SK-MEL-5 (cell line): ENCODE data around the gene FAM50B. TPM values are rescaled to one million over a fixed set of nuclear protein-coding genes. Genes with fewer than 3 reads are reported as not detected.

Experiments used
- DNase-seq: peaks from one replicate; pipeline ENCODE4 v3.0.0-alpha.2; 2016; ENCODE audit warnings: low read depth, low spot score
- in situ Hi-C: cut with HindIII; loops from 2 replicates; pipeline ENCODE4 v1.10.0; 2016; ENCODE audit warnings: low sequenced_read_pairs, high pct_unique_total_duplicates, low pct_unique_long_range_greater_than_20kb
- total RNA-seq: library from RNA; depleted of rRNA; stranded (reverse); fragments of >200 nt; shearing (Covaris generic); gene quantifications from 2 replicates; pipeline ENCODE4 v1.2.3, GENCODE V29; 2014

Gene FAM50B
- total RNA-seq, 1 experiment from 2014 or later: 14.4 TPM

- in situ Hi-C loops: no loop called here
- no peak for DNase-seq
These were observed 9.9 kb upstream of the FAM50B start for GRCh38 chr6:3838992-3839867.

DNA sequence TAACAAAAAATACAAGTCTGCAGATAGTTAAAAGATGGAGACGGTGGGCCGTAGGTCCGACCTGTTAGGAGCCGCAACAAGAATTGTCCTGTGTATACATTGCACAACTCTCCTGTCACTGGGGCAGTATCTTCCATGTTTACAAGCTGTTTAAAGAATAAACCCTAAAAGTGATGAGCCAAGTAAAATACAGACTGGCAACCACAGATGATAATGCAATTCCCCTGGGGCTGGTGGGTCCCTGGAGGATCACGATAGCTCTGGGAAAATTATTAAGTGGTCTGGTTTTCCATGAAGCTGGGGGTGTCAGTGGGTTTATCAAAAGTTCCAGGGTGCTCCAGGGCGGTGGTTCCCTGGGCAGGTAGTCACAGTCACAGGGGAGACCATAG lies 8.1 kb upstream of the FAM50B start:
- no peak for DNase-seq

DNA sequence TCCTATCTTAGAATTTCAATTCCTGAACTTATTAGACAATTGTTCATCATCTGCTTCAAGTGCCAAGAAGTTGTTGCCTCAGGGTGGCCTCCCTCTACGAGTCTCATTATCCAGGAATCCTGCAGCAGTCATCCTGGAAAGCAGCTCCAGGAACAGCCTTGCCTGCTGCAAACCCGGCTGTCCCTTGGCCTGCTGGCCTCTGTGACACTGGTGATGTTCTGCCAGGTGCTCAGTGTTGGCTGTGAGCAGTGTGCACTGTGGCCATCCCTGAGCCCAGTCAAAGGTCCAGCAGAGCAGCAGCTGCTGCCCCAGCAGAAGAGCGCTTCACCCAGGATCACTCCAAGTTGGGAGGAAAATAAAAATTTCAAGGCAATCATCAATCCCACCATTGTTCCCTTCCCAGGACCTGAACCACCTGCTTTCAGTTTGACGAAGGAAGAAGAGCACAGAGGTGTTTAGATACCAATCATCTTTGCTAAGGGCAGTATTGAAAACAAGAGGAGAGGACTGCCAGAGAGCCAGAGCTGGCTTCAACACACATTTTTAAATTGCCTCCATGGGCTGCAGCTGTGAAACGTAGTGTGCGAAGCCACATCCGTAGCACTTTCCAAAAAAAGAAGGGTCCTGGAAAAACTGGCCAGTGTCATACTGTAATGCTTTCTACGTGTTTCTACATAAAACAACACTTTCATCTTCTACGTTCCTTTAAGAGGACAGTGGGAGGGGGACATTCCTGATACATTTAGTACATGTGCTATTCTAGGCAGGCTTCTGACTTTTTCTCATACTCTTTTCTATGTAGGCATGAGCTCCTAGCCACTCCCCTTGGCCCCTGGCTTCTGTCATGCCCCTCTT lies 7.2 kb upstream of the FAM50B start:
- DNase-seq: no peak
- in situ Hi-C loops: no loop called here

More for the DNA sequence above, 8.1 kb upstream of the FAM50B start:
- in situ Hi-C loops: no loop called here

DNA sequence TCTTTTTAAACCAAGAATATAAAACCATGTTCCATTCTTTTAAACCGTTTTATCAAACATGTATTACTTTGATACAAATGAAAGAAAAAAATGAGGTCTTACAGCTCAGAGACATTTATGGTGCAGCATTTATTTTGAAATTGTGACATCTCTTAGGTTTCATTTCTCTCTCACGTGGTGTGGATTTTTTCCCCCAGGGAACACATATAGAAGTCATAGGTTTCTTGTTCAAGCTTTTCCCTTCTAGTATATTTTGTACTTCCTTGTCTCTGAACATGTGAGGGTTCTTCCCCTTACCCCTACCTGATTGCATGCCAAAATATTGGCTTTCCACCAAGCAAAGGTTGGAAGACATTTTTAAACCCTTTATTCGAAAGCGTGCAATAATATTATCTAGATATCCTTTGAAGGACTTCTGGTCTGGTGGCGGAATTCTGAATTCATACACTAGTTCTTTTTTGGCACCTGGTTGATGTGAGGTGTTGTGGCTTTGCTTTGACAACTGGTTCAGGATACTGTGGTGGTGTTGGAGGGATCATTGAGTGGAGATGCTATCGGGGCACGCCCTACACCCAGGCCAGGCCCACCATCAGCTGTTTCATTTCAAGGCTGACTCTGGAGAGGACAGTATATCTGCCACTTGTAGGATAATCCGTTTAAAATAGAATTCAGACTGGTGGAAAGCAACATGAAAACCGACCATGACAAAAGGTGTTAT lies 5.6 kb upstream of the FAM50B start:
- peak; percentile 48 for DNase-seq
- in situ Hi-C loops: no loop called here

DNA sequence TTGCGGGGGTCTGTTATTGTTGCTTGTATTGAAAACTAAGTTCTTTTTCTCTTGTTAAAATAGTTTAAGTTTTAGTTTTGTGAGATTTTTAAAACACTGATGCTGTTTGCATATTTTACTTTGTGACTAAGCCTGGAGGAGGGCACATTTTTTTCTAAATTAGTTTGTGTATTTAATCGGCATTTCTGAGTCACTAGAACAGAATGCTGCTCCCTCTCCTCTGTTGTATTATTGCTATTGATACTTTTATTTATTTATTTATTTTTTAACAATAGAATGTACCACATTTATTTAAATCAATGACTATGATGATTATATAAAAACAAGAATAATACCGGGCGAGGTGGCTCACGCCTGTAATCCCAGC lies 5.1 kb upstream of the FAM50B start:
- in situ Hi-C loops: no loop called here
- DNase-seq: no peak

DNA sequence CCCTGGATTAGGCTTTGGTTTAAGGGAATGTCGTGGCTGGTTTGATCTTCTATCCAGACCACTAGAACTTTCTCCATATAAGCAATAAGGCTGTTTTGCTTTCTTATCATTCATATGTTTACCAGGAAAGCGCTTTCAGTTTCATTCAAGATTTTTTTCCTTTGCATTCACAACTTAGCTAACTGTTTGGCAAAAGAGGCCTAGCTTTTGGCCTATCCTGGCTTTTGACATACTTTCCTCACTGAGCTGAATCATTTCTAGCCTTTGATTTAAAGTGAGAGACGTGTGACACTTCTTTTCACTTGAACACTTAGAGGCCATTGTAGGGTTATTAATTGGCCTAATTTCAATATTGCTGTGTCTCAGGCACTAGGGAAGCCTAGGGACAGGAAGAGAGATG lies 1.7 kb upstream of the FAM50B start:
- DNase-seq: no peak
- in situ Hi-C loops: no loop called here

DNA sequence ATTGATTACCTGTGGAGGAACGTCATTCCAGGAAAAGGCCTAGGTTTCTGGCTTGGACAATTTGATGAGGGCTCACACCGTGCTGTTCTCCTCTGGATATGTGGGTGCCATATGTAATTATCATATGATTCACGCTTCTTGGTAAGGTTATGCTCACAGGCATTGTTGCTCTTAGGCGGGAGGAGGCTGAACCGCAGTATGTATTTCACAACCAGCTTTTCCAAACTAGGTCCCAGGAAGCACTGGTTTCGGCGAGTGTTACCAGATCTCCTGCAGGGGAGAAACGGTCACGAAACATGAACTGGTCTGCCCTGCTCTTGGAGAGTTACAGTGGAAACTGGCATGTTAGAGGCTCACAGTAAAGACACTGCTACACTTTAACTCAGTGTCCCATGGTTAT lies 793 bp upstream of the FAM50B start:
- DNase-seq: peak; percentile 28
- in situ Hi-C loops: no loop called here

DNA sequence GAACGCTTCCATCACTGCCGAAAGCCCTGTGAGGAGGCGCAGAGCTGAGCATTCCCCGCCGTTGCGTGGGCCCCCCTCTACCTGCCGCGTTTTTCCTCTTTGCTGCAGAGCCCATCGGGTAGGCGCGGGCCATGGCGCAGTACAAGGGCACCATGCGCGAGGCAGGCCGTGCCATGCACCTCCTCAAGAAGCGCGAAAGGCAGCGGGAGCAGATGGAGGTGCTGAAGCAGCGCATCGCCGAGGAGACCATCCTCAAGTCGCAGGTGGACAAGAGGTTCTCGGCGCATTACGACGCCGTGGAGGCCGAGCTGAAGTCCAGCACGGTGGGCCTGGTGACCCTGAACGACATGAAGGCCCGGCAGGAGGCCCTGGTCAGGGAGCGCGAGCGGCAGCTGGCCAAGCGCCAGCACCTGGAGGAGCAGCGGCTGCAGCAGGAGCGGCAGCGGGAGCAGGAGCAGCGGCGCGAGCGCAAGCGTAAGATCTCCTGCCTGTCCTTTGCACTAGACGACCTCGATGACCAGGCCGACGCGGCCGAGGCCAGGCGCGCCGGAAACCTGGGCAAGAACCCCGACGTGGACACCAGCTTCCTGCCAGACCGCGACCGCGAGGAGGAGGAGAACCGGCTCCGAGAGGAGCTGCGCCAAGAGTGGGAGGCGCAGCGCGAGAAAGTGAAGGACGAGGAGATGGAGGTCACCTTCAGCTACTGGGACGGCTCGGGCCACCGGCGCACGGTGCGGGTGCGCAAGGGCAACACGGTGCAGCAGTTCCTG lies 693 bp downstream of the FAM50B start:
- in situ Hi-C loops: no loop called here
- no peak for DNase-seq

DNA sequence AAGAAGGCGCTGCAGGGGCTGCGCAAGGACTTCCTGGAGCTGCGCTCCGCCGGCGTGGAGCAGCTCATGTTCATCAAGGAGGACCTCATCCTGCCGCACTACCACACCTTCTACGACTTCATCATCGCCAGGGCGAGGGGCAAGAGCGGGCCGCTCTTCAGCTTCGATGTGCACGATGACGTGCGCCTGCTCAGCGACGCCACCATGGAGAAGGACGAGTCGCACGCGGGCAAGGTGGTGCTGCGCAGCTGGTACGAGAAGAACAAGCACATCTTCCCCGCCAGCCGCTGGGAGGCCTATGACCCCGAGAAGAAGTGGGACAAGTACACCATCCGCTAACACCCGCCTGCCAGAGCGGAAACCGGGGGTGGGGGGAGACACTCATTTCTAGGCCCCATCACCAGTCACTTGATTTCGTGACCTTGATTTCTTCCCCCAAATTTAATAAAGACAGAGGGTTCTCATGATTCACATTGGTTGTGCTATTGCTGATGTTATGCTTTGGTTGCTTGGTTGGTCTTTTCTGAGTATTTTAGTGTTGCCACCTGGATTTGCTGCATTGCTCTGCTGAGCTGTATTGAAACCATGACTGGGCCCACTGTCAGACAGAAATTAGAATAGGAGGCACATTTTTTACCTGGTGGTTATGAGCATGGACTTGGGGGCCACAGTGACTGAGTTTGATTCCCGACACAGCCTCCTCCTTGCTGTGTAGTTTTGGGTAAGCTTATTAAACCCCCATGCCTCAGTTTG lies 1.5 kb downstream of the FAM50B start:
- in situ Hi-C loops: no loop called here

DNA sequence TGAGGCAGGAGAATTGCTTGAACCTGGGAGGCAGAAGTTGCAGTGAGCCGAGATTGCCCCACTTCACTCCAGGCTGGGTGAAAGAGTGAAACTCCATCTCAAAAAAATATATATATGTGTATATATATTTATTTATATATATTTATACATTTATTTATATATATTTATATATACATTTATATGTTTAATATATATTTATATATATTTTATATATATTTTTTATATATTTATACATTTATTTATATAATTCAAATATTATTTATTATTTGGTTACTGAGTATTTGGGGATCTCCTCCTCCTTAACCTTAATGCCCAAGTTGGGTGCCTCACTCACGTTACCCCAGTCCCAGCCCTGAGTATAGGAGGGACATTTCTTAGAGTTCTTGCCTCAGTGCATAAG lies 2.7 kb downstream of the FAM50B start:
- in situ Hi-C loops: no loop called here
- no peak for DNase-seq

More for the DNA sequence above, 1.5 kb downstream of the FAM50B start:
- no peak for DNase-seq

GRCh38 chr6:3852391-3852790 lies 3.2 kb downstream of the FAM50B start:
- in situ Hi-C loops: no loop called here

GRCh38 chr6:3855866-3856265 lies 6.7 kb downstream of the FAM50B start:
- in situ Hi-C loops: no loop called here

More at GRCh38 chr6:3852391-3852790, 3.2 kb downstream of the FAM50B start:
- no peak for DNase-seq

DNA sequence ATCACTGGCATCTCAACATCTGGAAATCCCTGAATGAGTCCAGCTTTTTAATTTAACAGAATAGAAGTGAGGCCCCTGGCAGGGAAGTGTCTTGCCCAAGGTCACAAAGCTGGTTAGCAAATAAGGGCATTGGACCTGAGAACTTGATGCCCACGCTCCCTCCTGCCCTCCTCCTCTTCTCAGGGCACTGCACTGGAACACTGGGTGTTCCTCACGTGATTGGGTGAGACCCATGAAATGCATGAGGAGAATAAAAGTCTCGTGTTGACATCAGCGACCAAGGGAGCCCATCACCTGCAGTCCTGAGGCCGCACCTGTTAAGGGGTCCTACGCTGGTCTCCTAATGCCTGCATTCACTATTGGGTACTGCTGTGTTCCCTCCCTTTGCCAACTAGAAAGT lies 7.4 kb downstream of the FAM50B start:
- no peak for DNase-seq
- in situ Hi-C loops: no loop called here

More at GRCh38 chr6:3855866-3856265, 6.7 kb downstream of the FAM50B start:
- no peak for DNase-seq

- in situ Hi-C loops: no loop called here
- no peak for DNase-seq
These were observed 8.6 kb downstream of the FAM50B start for GRCh38 chr6:3857468-3858456.

- no peak for DNase-seq
- in situ Hi-C loops: no loop called here
These were observed 10.8 kb downstream of the FAM50B start for GRCh38 chr6:3859878-3860552.
